IMR-90 (cell line): ENCODE data around the gene DSG3.

ENCODE experiments used
- MXI1 ChIP-seq: IDR thresholded peaks from 2 replicates; pipeline ENCODE4 v1.6.1; 2012; ENCODE audit warnings: low read depth, mild to moderate bottlenecking, low read length, moderate library complexity, borderline replicate concordance
- NFE2L2 ChIP-seq: fragments of 150-350 bp; IDR thresholded peaks from 2 replicates; pipeline ENCODE4 v1.6.1; 2016; ENCODE audit warnings: low read depth, mild to moderate bottlenecking, low read length
- POLR2A ChIP-seq: IDR thresholded peaks from 2 replicates; pipeline ENCODE4 v1.6.1; 2012; ENCODE audit warnings: mild to moderate bottlenecking, low read depth, low read length
- RAD21 ChIP-seq: IDR thresholded peaks from 2 replicates; pipeline ENCODE4 v1.6.1; 2012; ENCODE audit warnings: low read length, improper control_type of control experiment
- RFX5 ChIP-seq: IDR thresholded peaks from 2 replicates; pipeline ENCODE4 v1.8.0; 2012; ENCODE audit warnings: low read depth, mild to moderate bottlenecking, low read length, moderate library complexity
- SMC3 ChIP-seq: fragments of 150-350 bp; IDR thresholded peaks from 2 replicates; pipeline ENCODE4 v1.6.1; 2016; ENCODE audit warnings: low read depth, mild to moderate bottlenecking, antibody characterized with exemption, low read length, moderate library complexity
- TF ChIP-seq, protein P1 (sequence below): conservative IDR thresholded peaks from 2 replicates; pipeline ENCODE4 v1.5.1; 2012; ENCODE audit warnings: mild to moderate bottlenecking, low read depth, low read length, improper control_type of control experiment

DNA sequence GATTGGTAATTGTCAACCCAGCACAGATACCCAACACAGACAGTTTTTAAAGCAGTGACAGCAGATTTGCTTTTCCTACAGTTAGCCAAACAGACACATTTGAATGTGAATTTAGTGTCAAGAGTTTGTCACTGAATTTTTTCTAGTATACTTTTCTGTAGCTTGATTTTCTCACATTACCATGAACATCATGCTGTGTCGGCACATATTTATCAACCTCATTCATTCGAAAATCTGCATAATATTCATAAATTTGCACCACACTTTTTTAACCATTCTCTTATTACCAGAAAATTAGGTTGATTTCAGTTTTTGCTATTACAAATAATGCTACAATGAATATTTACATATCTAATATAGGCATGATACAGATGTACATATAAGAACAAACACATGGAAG is 27.0 kb upstream of the DSG3 start:
- TF ChIP-seq, protein P1, sequence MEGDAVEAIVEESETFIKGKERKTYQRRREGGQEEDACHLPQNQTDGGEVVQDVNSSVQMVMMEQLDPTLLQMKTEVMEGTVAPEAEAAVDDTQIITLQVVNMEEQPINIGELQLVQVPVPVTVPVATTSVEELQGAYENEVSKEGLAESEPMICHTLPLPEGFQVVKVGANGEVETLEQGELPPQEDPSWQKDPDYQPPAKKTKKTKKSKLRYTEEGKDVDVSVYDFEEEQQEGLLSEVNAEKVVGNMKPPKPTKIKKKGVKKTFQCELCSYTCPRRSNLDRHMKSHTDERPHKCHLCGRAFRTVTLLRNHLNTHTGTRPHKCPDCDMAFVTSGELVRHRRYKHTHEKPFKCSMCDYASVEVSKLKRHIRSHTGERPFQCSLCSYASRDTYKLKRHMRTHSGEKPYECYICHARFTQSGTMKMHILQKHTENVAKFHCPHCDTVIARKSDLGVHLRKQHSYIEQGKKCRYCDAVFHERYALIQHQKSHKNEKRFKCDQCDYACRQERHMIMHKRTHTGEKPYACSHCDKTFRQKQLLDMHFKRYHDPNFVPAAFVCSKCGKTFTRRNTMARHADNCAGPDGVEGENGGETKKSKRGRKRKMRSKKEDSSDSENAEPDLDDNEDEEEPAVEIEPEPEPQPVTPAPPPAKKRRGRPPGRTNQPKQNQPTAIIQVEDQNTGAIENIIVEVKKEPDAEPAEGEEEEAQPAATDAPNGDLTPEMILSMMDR, result no peak
- TF ChIP-seq SMC3, result no peak
- TF ChIP-seq RAD21, result no peak
- TF ChIP-seq MXI1, result no peak
- TF ChIP-seq RFX5, result no peak
- no peak for TF ChIP-seq POLR2A
- TF ChIP-seq NFE2L2, result no peak
